SK-N-SH (cell line): ENCODE data around the gene UNC45A.

Source experiments
- CTCF ChIP-seq: fragments of 200-600 bp; sonication (generic); IDR thresholded peaks from 2 replicates; pipeline ENCODE4 v1.6.1; 2017; ENCODE audit warnings: antibody characterized with exemption, mild to moderate bottlenecking, moderate library complexity
- ELF1 ChIP-seq: IDR thresholded peaks from 2 replicates; pipeline ENCODE4 v1.4.0; 2012
- MEF2A ChIP-seq: IDR thresholded peaks from 2 replicates; pipeline ENCODE4 v1.4.0; 2012; ENCODE audit warnings: low read depth, borderline replicate concordance
- RFX5 ChIP-seq: IDR thresholded peaks from 2 replicates; pipeline ENCODE4 v1.6.1; 2012; ENCODE audit warnings: mild to moderate bottlenecking, improper control_type of control experiment, low read length
- RXRA ChIP-seq: IDR thresholded peaks from 2 replicates; pipeline ENCODE4 v1.4.0; 2012; ENCODE audit warnings: low read depth, mild to moderate bottlenecking, borderline replicate concordance
- SIN3A ChIP-seq: IDR thresholded peaks from 2 replicates; pipeline ENCODE4 v1.6.1; 2012; ENCODE audit warnings: low read depth, mild to moderate bottlenecking, low read length, moderate library complexity, borderline replicate concordance
- SMC3 ChIP-seq: IDR thresholded peaks from 2 replicates; pipeline ENCODE4 v1.6.1; 2012; ENCODE audit warnings: low read depth, low read length, improper control_type of control experiment
- ZBTB33 ChIP-seq: IDR thresholded peaks from 2 replicates; pipeline ENCODE4 v1.4.0; 2012; ENCODE audit warnings: low read depth, borderline replicate concordance

GRCh38 chr15:90932660-90932991 lies 2.5 kb upstream of the UNC45A start:
- TF ChIP-seq RXRA (no peak), CTCF (no peak), ZBTB33 (no peak), RFX5 (no peak), MEF2A (no peak), SIN3A (no peak), ELF1 (no peak), SMC3 (no peak)
